Activated T-cell treated with anti-CD3 and anti-CD28 coated beads, Interleukin-2, amount 50 U/mL, for 4 hours (primary cell): ENCODE data around the gene ARX. TPM values are rescaled to one million over a fixed set of nuclear protein-coding genes. Genes with fewer than 3 reads are reported as not detected.

Source experiments
- ATAC-seq, 2 donors: fragments of 200-7000 bp; cut with Tn5 transposase; one replicate each; pipeline ENCODE4 v1.10.0; 2021
- DNase-seq: peaks from one replicate; pipeline ENCODE4 v3.0.0-alpha.2; 2020
- H3K27me3 Mint-ChIP-seq: one replicate; pipeline ENCODE4 v1.8.0; 2021; ENCODE audit warnings: low read depth, mixed read lengths
- H3K36me3 Mint-ChIP-seq: one replicate; pipeline ENCODE4 v1.8.0; 2022; ENCODE audit warnings: mixed read lengths; ENCODE audit not compliant: insufficient read depth
- H3K4me1 Mint-ChIP-seq: one replicate; pipeline ENCODE4 v1.8.0; 2021; ENCODE audit warnings: low read depth, mixed read lengths
- H3K4me3 Mint-ChIP-seq: one replicate; pipeline ENCODE4 v1.8.0; 2021; ENCODE audit warnings: mild to moderate bottlenecking, moderate library complexity, mixed read lengths
- H3K9me3 Mint-ChIP-seq: one replicate; pipeline ENCODE4 v1.8.0; 2021; ENCODE audit warnings: mixed read lengths
- total RNA-seq, 3 donors: library from RNA; stranded (reverse); gene quantifications; one replicate each; pipeline ENCODE4 v1.2.1, GENCODE V29; 2021

Gene ARX
- total RNA-seq, 3 donors from 2014 or later = not detected

DNA sequence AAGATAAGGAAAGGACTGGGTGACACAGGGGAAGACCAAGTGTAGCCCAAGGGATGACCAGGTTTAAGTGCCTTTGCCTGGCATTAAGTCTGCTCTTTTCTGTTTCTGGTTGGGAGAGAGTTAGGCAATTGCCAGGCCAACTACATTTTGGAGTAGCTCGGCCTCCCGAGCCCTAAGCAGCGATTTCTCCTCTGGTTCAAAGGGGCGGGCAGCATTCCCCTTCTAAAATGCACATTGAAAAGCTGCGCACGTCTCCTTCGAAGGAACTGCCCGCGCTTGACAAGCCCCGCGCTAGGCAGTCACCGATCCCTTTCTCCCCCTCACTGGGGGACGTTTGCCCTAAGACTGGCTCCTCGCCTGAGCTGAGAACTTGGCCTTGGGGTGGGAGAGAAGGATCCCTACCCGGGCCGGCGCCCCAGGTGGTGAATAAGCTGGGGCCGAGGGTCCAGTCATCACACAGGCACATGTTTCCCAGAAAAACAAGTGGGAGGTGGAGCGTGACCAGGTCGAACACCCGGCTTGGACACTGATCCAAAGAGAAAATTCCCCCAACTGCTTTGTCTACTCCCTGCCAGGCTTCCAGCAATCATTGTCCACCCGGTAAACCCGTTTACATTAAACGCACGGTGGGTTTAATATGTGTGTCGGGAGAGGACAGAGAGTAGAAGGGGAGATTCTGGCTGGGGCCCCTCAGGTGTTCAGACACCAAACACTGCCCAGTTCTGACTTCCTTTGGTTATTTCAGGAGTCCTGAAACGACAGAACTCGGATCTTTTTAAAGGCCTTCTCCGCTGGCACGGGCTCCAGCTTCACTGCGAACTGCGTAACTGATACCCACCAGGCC is 4.0 kb downstream of the ARX start:
- no peak for ATAC-seq
- no peaks in the 10 kb centered on the region for H3K9me3 Mint-ChIP-seq
- no peaks in the 10 kb centered on the region for H3K36me3 Mint-ChIP-seq
- peaks cover 8% of the 10 kb centered on the region for H3K4me1 Mint-ChIP-seq
- no peak overlapping the region for H3K4me3 Mint-ChIP-seq
- H3K27me3 Mint-ChIP-seq = peaks cover 59% of the 10 kb centered on the region
- DNase-seq = no peak

DNA sequence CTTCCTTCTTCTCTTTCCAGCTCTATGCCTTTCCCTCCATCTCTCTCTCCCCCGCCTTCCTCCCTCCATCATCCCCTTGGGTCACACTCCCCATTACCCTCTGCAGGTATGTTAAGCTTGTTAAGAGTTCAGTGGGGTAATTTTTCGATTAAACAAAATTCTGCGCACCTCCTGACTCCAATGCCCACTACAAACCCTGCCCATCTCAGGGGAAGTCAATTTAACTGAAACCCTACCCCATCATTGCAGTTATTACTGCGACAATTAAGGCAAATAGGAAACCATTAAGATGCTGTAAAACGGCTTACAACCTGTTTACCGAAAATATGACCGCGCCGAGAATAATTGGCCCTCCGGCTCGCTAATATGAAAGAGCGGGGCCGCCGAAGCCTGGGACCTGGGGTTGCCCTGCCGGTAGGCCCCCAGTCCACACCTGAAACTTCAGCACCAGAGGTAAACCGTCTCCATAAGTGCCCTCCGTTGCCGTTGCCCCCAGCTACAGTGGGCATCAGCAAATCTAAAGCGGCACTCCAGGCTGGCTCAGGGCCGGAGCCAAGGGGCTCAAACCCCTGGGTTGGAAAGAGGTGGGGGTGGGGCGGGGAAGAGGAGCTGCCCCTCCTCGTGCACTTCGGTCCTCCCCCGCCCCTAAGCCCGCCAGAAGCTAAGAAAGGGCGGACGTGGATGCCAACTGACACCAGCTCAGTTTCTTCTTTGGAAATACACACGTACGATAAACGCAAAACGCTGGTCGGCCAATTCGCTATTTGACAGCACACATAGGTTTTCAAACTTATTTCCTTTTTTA is 4.8 kb downstream of the ARX start:
- no peak for DNase-seq
- no peaks in the 10 kb centered on the region for H3K36me3 Mint-ChIP-seq
- peaks cover 60% of the 10 kb centered on the region for H3K27me3 Mint-ChIP-seq
- no peak for ATAC-seq
- H3K4me1 Mint-ChIP-seq = peaks cover 8% of the 10 kb centered on the region
- H3K9me3 Mint-ChIP-seq = no peaks in the 10 kb centered on the region
- H3K4me3 Mint-ChIP-seq = no peak overlapping the region

- H3K9me3 Mint-ChIP-seq = no peaks in the 10 kb centered on the region
- no peak for ATAC-seq
- no peak for DNase-seq
- H3K36me3 Mint-ChIP-seq = no peaks in the 10 kb centered on the region
- H3K4me1 Mint-ChIP-seq = peaks cover 9% of the 10 kb centered on the region
- H3K27me3 Mint-ChIP-seq = peaks cover 55% of the 10 kb centered on the region
- no peak overlapping the region for H3K4me3 Mint-ChIP-seq
Observed at GRCh38 chrX:25009407-25009806, 6.4 kb downstream of the ARX start.

DNA sequence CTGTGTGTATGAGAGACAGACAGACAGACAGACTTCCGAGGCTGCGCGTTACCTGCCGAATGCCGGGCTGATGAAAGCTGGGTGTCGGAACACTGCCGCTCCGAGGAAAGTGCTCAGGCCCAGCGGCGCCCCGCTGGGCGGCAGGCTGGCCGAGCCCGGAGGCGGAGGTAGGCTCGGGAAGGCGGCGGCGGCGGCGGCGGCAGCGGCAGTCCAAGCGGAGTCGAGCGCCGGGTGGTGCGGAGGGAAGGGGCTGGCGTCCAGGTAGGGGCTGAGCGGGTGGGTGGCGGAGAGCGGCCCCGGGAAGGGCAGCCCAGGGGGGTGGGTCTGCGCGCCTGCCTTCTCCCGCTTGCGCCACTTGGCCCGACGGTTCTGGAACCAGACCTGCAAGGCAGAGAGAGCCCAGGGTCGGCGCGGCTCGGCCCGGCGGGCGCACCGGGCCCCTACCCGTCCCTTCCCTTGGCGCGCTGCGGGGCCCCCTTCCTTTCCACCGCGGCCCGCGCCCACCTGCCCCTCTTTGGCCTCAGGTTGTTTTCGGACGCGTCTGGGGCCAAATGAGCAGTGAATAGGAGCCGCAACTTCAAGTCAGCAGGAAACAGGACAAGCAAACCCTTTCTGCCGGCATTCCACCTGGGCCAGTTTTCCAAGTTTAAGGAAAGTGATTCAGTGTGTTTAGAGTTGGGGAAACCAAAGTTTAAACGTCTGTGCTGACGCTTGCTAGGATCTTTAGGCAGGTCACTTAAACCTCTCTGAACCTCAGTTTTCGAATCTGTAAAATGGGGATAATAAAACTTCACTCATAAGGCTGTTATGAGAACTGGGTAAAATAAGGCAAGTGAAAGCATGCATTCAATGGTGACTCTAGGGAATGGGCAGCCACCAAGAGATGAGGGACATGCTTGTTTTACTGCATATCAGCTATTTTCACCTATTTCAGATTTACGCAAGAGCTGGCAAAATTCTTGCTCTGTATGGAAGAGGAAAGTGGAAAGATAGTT is 8.4 kb downstream of the ARX start:
- Mint-ChIP-seq H3K27me3 (peaks cover 60% of the 10 kb centered on the region), H3K9me3 (no peaks in the 10 kb centered on the region), H3K36me3 (no peaks in the 10 kb centered on the region), H3K4me3 (no peak overlapping the region), H3K4me1 (peaks cover 10% of the 10 kb centered on the region)
- ATAC-seq = no peak
- DNase-seq = no peak

GRCh38 chrX:25006586-25007058 is 9.1 kb downstream of the ARX start:
- H3K9me3 Mint-ChIP-seq = no peaks in the 10 kb centered on the region
- peaks cover 10% of the 10 kb centered on the region for H3K4me1 Mint-ChIP-seq
- no peak for ATAC-seq
- H3K27me3 Mint-ChIP-seq = peaks cover 57% of the 10 kb centered on the region
- H3K4me3 Mint-ChIP-seq = no peak overlapping the region
- no peaks in the 10 kb centered on the region for H3K36me3 Mint-ChIP-seq
- no peak for DNase-seq

- H3K4me3 Mint-ChIP-seq = no peak overlapping the region
- ATAC-seq (no peak), DNase-seq (no peak)
- H3K4me1 Mint-ChIP-seq = peaks cover 10% of the 10 kb centered on the region
- H3K36me3 Mint-ChIP-seq = no peaks in the 10 kb centered on the region
- peaks cover 55% of the 10 kb centered on the region for H3K27me3 Mint-ChIP-seq
- no peaks in the 10 kb centered on the region for H3K9me3 Mint-ChIP-seq
Observed at GRCh38 chrX:25005382-25006185, 10.2 kb downstream of the ARX start.

- DNase-seq = no peak
- Mint-ChIP-seq H3K9me3 (no peaks in the 10 kb centered on the region), H3K4me1 (peaks cover 10% of the 10 kb centered on the region), H3K36me3 (no peaks in the 10 kb centered on the region), H3K27me3 (peaks cover 50% of the 10 kb centered on the region), H3K4me3 (no peak overlapping the region)
- ATAC-seq = no peak
Observed at GRCh38 chrX:25005034-25005381, 10.8 kb downstream of the ARX start.

GRCh38 chrX:25004485-25005032 is 11.2 kb downstream of the ARX start:
- Mint-ChIP-seq H3K4me3 (no peak overlapping the region), H3K9me3 (no peaks in the 10 kb centered on the region)
- ATAC-seq = no peak

GRCh38 chrX:25004040-25004439 is 11.7 kb downstream of the ARX start:
- Mint-ChIP-seq H3K27me3 (peaks cover 42% of the 10 kb centered on the region), H3K9me3 (no peaks in the 10 kb centered on the region), H3K4me3 (no peak overlapping the region), H3K36me3 (peaks cover 2% of the 10 kb centered on the region), H3K4me1 (peaks cover 10% of the 10 kb centered on the region)
- DNase-seq = no peak
- ATAC-seq = no peak

More at GRCh38 chrX:25004485-25005032, 11.2 kb downstream of the ARX start:
- Mint-ChIP-seq H3K27me3 (peaks cover 46% of the 10 kb centered on the region), H3K36me3 (no peaks in the 10 kb centered on the region), H3K4me1 (peaks cover 10% of the 10 kb centered on the region)
- no peak for DNase-seq

DNA sequence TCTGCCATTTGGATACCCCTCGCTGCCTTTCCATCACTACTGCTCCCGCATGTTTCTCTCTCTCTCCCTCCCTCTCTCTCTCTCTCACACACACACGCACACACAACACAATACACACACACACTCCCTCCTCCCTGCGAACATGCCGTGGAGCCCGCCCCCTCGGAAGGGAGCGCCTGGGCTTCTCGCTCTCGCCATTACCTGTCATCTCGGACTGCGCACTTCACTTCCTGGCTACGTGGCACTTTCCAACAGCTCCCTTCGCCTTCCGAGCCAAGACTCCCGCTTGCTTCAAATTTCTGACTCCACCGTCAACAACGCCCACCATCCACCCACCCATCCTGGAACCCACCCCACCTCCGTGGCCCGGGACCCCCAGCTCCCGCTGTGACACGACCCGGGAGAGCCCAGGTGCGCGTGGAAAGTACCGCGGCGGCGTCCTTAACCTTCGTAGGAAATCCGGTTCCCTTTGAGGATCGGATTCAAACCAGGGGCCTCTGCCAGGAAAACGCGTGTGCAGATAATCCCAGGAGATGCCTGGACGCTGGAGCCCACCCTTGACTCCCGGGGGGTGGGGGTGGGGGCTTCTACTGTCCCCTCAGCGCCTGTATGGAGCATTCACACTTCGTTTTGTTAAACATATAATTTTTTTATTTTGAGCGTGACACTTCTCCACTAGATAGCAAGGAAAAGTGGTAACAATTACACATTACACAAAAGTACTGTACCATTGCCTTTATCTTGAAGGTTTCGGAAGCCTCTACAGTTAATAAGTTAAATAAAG is 12.5 kb downstream of the ARX start:
- H3K9me3 Mint-ChIP-seq = no peaks in the 10 kb centered on the region
- peaks cover 2% of the 10 kb centered on the region for H3K36me3 Mint-ChIP-seq
- H3K4me3 Mint-ChIP-seq = peak overlapping the region; percentile 54
- peaks cover 10% of the 10 kb centered on the region for H3K4me1 Mint-ChIP-seq
- DNase-seq (no peak), ATAC-seq (no peak)
- peaks cover 40% of the 10 kb centered on the region for H3K27me3 Mint-ChIP-seq

- H3K9me3 Mint-ChIP-seq = no peaks in the 10 kb centered on the region
- peaks cover 35% of the 10 kb centered on the region for H3K27me3 Mint-ChIP-seq
- H3K36me3 Mint-ChIP-seq = peaks cover 2% of the 10 kb centered on the region
- peaks cover 10% of the 10 kb centered on the region for H3K4me1 Mint-ChIP-seq
- peak overlapping the region; percentile 54 for H3K4me3 Mint-ChIP-seq
- DNase-seq = no peak
- no peak for ATAC-seq
Observed at GRCh38 chrX:25002661-25003020, 13.1 kb downstream of the ARX start.

GRCh38 chrX:25001808-25002660 is 13.7 kb downstream of the ARX start:
- Mint-ChIP-seq H3K27me3 (peaks cover 33% of the 10 kb centered on the region), H3K9me3 (no peaks in the 10 kb centered on the region), H3K36me3 (peaks cover 4% of the 10 kb centered on the region)

More at GRCh38 chrX:25001808-25002660, 13.7 kb downstream of the ARX start:
- H3K4me3 Mint-ChIP-seq = no peak overlapping the region
- DNase-seq = no peak
- peaks cover 10% of the 10 kb centered on the region for H3K4me1 Mint-ChIP-seq
- no peak for ATAC-seq
